HG02642 (cell line): Measurements from ENCODE around the gene SASH3.

ENCODE experiments used
- ATAC-seq: cut with Tn5 transposase; IDR thresholded peaks from one replicate; pipeline ENCODE4 v1.9.1; 2021; ENCODE audit warnings: mild to moderate bottlenecking; ENCODE audit not compliant: unreplicated experiment, poor library complexity

SASH3 gene

DNA sequence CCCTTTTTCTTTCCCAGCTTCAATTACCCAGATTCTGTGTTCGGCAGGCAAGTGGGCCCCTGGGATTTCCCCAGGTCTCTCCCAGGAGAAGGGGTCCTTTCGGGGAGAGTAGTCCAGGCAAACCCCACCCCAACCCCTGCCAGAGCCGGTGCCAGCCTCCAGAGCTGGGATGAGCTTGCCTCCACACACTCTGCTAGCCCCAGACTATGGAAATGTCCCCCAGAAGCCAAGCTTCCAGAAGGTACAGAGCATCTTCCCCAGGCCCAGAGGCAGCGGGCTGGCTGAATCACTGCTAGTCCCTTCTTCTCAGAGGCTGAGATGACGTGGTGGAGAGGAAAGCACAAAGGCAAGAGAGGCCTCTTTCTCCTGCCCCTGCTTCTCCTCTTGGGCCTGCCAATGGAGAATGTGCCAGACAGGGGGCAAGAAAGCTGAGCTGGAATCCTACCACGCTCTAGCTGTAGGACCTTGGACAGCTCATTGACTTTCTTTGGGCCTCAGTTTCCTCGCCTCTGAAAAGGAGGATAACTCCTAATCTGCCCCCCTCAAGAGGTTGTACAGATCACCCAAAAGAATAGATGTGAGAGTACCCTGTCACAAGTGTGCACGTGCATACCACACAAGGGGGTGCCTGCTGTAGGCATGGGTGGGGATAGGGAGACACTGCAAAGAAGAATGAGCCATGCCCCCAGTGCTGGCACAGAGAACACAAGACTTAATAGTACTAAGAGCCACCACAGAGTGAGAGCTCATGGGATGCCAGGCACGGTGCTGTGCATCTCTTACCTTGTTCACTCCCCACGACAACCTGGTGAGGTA is 2.1 kb downstream of the SASH3 start:
- ATAC-seq = no peak

DNA sequence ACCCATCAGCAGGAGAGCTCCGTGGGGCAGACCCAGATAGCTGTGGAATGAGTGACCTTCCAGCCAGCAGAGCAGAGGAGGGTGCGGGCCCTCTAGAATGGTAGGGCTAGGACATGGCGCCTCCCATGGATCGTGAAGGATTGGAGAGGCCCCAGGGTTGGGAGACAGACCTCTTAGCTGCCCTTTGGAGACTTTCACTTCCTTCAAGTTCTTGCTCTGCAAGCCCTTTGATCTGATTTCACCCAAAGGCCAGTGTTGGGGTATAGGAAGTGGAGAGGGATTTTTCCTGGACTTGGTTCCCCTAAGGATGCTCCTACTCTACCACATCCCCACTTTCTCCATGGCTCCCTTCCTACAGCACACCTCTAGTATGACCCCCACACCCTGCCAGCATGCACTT is 3.0 kb downstream of the SASH3 start:
- ATAC-seq = no peak

DNA sequence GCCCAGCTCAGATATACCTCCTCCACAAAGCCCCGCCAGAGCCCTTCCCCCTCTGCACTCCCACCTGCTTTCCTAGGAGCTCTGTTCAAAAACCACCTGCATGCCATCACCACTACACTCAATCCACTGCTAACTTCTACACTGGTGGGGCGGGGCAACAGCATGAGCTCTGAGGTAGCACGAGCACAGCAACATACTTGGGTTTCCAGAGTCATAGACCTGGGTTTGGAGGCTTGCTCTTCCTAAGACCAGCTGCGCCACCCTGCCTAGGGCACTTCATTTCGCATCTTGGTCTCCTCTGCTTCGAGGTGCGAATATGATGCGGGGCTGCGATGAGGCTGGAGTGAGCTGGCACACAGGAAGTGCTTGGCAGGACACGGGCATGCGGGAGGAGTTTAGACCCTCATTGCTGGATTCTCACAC is 3.6 kb downstream of the SASH3 start:
- ATAC-seq = no peak

DNA sequence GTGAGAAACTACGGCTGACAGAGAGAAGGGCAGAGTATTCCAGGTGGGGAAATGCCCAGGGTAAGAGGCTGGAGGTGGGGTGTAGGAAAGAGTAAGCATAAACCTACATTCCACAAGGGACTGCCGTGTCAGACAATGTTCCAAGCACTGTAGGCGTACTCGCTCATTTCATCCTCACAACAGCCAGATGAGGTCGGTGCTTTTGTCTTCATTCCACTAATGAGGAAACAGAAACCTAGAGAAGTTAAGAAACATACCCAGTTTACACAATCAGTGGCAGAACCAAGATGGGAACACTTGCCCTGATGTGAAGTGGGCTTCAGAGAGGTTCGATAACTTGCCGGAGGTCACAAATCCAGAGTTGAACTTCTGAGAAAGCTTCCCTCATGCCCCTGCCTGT is 4.6 kb downstream of the SASH3 start:
- ATAC-seq = no peak

DNA sequence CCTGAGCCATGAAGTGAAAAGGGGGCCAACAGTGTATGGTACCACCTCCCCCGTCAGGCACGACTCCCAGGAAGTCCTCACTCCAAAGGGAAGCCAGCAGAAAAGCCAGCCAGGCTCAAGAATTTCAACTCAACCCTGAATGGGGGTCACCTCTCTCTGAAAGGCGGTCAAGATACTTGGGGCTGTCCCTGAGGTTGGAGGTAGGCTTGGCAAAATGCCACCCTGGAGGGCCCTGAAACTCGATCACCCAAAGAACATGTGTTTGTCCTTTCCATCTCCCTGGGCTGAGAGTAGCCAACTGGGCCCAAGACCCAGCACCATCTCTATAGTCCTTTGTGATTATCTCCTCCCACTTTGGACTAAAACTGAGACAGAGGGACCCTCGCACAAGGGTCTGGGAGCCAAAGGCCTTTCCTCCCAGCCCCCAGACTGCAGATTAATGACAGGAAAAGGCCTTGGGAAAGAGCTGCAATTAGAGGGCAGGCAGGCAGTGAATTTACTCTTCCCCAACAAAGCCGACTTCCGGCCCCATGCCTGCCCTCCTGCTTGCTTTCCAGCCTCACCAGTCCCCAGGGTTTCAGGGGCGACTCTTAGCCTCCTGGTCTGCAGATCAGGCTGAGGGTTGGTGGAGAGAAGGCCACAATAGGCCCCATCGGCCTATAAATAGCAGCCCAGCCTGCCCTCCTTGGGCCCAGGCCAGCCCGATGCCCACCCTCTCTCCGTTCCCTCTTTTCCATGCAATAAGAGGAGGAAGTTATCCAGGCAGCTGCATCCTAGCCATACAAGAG is 5.6 kb downstream of the SASH3 start:
- ATAC-seq = no peak

DNA sequence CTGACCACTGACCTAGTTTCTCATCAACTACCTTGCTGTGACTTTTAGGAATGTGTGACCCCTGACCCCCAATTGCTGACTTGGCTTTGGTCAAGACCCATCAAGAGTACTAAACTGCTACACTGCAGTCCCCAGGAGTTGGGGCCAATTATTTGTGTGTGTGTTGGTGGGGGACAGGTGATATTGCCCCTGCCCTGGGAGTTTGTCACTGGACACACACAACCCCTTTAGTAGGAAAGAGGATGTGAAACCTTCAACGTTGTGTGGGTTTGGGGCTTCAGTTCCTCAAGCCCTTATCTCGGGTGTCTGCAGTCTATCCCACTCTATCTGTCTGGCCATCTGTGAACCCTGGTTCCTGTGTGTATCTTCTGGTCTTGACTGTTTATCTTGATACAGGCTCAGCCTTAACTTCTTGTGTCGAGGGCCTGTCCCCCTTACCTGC is 6.5 kb downstream of the SASH3 start:
- peak; percentile 81 for ATAC-seq

DNA sequence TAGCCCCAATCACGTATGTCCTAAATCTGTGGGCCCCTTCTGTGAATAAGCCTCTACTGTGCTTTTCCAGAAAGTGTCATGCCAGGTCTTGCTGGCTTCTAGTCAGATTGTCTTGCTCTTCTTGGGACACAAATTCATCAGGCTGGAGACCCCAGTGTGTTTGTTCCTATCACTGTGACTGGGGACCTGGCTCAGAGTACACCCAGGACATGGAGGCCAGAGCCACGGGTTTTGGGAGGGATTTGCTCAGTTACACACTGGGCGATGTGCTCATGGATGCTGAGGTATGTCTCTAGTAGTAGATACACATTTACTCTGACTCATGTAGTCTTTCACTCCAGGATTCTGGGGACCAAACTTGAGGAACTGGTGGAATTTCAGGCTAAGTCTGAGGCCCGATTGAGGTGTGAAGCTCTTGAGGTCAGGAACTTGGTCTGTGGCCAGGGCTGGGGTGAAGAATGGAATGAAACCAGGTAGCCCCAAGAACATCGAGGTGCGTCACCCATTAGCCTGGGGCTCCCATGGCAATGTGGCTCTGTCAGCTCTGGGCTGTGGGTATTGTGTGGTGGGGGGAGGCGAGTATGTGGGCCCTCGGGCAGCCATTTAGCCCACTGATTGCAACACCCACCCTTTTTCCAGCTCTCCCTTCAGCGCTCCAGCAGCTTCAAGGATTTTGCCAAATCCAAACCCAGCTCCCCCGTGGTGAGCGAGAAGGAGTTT is 7.7 kb downstream of the SASH3 start:
- no peak for ATAC-seq

DNA sequence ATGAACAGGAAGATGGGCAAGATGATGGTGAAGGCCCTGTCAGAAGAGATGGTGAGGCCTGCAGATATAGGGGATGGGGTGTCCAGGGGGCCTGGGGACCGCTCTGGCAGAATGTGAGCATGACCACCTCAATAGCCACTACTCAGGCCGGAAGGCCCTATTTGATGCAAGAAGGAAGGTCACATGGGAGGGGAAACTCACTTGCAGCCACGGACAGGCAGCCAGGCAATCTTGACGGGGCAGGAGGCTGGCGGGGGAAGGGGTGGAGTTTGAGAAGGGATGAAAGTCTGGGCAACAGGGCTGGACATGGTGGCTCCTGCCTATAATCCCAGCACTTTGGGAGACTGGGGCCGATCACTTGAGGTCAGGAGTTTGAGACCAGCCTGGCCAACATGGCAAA is 8.8 kb downstream of the SASH3 start:
- ATAC-seq = no peak

DNA sequence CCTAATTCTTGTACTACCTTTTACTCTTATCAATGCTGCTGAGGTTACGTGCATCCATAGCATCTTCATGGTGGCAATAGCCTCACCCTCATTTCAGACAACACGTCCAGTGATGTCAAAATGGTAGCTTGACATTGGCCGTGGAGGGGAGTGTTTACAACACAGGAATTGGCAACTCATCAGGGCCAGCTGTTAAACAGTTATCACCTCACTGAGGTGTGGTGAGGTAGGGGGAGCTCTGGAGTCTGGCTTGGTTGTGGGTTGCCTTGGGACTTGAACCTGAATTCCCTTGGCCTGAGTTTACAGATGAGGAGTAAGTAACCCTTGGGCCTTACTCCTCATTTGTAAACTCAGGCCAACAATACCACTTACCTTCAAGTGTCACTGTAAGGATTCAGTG is 10.4 kb downstream of the SASH3 start:
- ATAC-seq = no peak

DNA sequence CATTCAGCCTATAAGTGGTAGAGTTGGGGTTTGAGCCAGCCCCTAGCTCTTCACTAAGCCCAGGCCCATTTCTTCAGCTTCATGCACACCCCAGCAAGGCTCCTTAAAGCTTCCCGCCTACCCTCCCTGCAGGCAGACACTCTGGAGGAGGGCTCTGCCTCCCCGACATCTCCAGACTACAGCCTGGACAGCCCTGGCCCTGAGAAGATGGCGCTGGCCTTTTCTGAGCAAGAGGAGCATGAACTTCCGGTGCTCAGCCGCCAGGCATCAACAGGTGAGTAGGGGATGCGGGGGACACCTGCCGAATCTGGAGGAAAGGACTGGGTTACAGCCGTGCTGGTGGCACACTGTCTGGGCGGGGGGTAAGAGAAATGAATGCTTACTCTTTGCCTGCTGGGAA is 11.1 kb downstream of the SASH3 start:
- ATAC-seq = no peak

DNA sequence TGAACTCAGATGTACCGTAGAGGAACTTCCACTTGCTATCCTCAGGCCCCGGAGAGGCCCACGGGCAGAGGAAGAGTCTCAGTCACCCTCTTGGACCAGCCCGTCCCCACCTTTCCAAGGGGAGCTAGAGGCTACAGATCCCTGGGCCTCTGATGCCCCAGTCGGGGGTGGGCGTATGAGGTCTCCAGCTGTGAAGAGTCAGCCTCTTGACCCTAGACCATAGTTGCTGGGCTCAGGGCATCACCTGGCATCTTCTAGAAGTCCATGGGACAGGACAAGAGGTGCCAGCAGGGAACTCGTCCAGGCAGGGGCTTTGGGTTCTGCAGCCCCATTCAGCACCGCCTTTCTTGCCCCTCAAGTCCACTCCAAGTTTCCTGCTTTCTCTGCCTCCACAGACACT is 11.6 kb downstream of the SASH3 start:
- no peak for ATAC-seq

DNA sequence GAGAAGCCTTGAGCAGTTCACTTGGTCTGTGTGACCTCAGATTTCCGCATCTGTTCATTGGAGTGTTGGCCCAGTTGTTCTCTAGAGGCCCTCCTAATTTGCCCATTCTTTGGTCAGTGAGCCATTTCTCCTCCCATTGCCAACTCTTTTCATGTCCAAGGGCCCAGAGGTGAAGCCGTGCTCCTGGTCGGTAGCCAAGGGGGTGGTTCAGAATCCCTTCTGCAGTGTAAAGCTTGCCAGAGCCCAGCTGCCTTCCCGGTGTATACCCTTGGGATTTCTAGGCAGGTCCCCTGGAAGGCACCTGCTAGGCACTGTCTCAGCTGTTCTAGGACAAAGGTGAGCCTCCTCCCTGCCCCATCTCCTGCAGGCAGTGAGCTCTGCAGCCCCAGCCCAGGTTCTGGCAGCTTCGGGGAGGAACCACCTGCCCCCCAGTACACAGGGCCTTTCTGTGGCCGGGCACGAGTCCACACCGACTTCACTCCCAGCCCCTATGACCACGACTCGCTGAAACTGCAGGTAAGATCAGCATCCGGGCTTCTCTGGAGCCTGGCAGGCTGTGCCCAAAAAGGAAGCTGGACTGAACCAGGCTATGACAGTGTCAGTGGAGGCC is 12.3 kb downstream of the SASH3 start:
- ATAC-seq = no peak

DNA sequence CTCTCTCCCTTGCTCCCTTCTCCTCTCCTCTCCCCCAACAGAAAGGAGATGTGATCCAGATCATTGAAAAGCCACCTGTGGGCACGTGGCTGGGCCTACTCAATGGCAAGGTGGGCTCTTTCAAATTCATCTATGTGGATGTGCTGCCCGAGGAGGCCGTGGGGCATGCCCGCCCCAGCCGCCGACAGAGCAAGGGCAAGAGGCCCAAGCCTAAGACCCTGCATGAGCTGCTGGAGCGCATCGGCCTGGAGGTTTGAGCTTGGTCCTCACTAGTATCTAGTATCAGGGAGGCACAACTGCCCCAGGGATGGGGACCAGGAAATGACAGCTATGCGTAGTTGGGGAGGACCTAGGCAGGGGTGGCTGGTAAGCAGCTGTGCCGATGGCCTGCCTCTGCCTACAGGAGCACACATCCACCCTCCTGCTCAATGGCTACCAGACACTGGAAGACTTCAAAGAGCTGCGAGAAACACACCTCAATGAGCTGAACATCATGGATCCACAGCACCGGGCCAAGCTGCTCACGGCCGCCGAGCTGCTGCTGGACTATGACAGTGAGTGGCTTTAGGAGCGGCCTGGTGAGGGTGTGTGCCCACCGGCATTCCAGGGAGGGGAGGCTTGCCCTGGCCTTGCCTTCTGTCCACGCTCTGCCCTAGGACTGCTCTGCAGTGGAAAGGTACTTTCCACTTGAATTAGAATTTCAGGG is 13.0 kb downstream of the SASH3 start:
- no peak for ATAC-seq

DNA sequence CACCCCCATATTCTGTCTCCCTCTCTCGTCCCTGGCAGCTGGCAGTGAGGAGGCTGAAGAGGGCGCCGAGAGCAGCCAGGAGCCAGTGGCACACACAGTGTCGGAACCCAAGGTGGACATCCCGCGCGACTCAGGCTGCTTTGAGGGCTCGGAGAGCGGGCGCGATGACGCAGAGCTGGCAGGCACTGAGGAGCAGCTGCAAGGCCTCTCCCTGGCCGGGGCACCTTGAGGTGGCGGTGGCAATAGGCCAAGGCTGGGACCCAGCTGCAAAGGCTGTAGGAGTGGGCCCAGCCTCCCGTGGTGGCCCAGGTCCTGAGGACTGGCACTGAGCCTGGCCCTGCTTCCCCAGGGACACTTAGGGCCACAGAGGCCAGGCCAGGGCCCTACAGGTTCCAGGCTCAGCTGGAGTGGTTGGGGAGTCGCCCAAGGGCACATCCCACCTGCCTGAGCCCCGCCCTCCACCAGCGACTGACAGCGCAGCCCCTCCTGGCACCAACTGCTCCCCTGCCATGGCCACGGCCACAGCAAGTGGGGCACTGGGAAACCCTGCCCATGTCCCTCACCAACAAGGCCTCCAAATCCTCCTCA is 13.9 kb downstream of the SASH3 start:
- no peak for ATAC-seq

DNA sequence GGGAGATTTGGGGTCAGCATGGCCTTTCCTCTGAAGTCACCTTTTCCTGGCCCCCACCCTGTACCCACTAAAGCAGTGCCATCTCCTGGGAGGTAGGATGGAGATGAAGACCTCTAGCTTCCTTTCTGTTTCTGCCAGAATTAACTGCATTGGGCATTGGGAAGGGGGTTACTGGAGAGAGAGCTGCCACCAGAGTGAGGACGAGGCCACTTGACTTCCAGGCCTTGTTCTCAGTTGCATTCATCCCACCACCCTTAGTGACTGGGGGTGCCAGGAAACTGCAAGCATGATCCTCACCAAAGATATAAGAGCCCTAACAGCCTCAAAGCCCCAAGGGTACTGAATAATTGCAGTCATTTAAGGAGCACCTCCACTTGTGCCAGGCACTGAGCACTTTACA is 15.8 kb downstream of the SASH3 start:
- no peak for ATAC-seq

DNA sequence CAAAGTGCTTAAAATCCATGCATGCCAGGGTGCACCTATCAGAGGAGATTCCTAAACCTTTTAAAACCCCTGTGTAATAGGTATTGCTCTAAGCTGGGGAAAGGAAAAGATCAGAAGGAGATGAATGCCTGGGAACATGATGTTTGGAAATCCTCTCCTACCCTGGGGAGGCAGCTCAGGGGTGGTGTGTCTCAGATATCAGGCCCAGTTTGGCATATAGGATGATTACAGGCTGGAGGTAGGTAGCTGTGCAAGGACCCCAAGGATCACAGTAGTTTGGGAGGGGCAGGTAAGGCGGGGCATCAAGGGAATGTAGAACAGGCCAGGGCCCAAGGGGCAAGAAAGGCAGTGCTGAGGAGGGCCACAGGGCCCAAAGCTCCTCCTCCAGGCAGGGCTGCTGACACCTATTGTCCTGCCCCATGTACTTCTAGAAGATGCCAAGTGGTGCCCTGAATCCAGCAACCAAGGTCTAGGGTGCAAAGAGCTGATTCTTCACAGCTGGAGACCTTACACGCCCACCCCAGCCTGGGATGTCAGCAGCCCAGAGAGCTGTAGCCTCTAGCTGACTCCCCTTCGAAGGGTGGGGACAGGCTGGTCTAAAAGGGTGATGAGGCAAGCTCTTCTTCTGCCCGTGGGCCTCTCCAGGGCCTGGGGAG is 17.6 kb downstream of the SASH3 start:
- ATAC-seq = no peak

DNA sequence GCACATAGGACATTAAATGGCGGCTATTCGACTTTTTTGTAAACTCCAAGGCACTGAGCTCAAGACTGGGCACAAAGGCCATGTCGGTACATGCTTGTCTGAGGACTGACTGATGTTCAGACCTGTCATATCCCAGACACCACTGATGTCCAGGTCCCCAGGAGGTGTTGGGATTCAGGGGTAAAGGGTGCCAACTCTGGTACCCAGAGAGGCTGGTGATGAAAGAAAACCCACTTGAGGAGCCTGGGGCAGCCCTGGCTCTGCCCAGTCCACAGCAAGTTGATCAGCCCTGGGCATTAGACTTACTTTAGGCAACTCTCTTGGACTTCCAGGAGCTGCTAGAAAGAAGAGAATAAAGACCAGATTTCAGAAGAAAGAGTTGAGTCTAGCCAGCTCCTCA is 18.7 kb downstream of the SASH3 start:
- no peak for ATAC-seq

DNA sequence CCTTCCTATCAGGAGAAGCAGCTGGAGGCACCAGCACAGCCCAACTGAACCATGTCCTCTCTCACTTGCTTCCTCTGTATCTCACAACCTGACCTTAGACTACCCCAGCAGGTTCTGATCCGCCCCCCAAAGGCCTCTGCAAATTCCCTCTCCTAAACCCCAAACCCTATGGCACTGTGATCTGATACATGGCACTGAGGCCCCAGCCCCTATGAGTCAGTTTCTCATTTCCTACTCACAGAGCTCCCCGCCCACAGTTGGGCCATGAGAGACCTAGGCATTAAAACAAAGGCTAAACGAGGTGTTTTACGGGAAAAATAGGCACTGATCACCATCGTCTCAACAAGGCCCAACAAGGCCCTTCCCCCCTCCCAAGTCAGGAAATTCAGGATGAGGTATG is 19.1 kb downstream of the SASH3 start:
- ATAC-seq = no peak

DNA sequence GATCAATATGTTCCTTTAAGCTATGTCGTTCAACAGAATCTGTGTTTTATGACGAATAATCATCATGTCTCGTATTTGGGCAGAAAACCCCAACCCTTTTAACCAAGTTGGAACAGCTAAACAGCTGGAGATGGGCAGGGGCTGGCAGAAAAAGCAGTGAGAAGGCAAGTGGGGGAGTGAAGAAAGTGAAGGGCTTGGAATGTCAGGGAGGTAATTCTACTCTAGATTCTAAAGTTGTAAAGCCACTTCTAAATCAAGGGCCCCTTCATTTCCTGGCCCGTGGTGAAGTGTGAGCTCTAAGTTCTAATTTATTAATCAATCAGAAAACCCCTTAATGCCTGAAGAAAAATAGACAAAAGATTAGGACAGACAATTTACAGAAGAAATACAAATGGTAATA is 20.4 kb downstream of the SASH3 start:
- no peak for ATAC-seq
